SK-N-SH (cell line): ENCODE results near the gene SMIM36. TPM values are rescaled to one million over a fixed set of nuclear protein-coding genes. Genes with fewer than 3 reads are reported as not detected.

ENCODE experiments used
- CTCF ChIA-PET: fragments of 300-600, 350-600 bp; formaldehyde crosslinking; extraction: SDS; loops from one replicate; lab custom pipeline; 2021; lab: Yijun Ruan, JAX
- POLR2A ChIA-PET: fragments of 350-600 bp; sonication (Branson Sonifier 250); formaldehyde crosslinking; extraction: SDS; loops from one replicate; lab custom pipeline; 2020; ENCODE audit warnings: antibody characterized with exemption, inconsistent platforms; lab: Yijun Ruan, JAX
- DNase-seq: peaks from one replicate; pipeline ENCODE4 v3.0.0; 2012
- H2AFZ ChIP-seq: fragments of 200-600 bp; sonication (generic); 2 replicates; pipeline ENCODE4 v1.8.1; 2016; ENCODE audit warnings: antibody characterized with exemption, mild to moderate bottlenecking, low read depth
- H3F3A ChIP-seq: fragments of 200-600 bp; sonication (generic); replicated peaks from 2 replicates; pipeline ENCODE3; 2016; ENCODE audit warnings: antibody characterized with exemption, mild to moderate bottlenecking; ENCODE audit not compliant: insufficient read depth
- H3K27ac ChIP-seq, 2 experiments: fragments of 200-500 bp in 1 of 2; fragments of 200-600 bp in 1 of 2; sonication (Bioruptor generic) in 1 of 2; sonication (generic), shearing (Covaris generic) in 1 of 2; 2 replicates each; pipeline versions ENCODE4 v1.5.1 to v1.6.1; 2014 to 2016; ENCODE audit warnings: low read depth in 2 of 2, inconsistent platforms in 1 of 2, low read length in 1 of 2, mild to moderate bottlenecking in 1 of 2, mixed read lengths in 1 of 2
- H3K27me3 ChIP-seq: fragments of 200-600 bp; sonication (generic), shearing (Covaris generic); 2 replicates; pipeline ENCODE4 v1.6.1; 2016; ENCODE audit warnings: mixed run types; ENCODE audit not compliant: insufficient read depth
- H3K36me3 ChIP-seq, 2 experiments: fragments of 200-500 bp in 1 of 2; fragments of 200-600 bp in 1 of 2; sonication (Bioruptor generic) in 1 of 2; sonication (generic) in 1 of 2; replicated peaks in 1 of 2; 2 replicates each; pipeline versions ENCODE3 to v1.5.1; 2014 to 2016; ENCODE audit warnings: low read length in 1 of 2, mild to moderate bottlenecking in 1 of 2; ENCODE audit not compliant: insufficient read depth in 2 of 2, control insufficient read depth in 1 of 2
- H3K4me1 ChIP-seq, 2 experiments: fragments of 200-500 bp in 1 of 2; fragments of 200-600 bp in 1 of 2; sonication (Bioruptor generic) in 1 of 2; sonication (generic), shearing (Covaris generic) in 1 of 2; 2 replicates each; pipeline versions ENCODE4 v1.5.1 to v1.6.1; 2014 to 2016; ENCODE audit warnings: low read depth in 1 of 2, low read length in 1 of 2, mixed run types in 1 of 2; ENCODE audit not compliant: insufficient read depth in 2 of 2, control insufficient read depth in 1 of 2
- H3K4me2 ChIP-seq: fragments of 200-600 bp; sonication (generic), shearing (Covaris generic); 2 replicates; pipeline ENCODE4 v1.6.1; 2017; ENCODE audit warnings: mixed run types
- H3K4me3 ChIP-seq, 2 experiments: fragments of 200-500 bp in 1 of 2; fragments of 200-600 bp in 1 of 2; sonication (Bioruptor generic) in 1 of 2; sonication (generic), shearing (Covaris generic) in 1 of 2; 2 replicates each; pipeline versions ENCODE4 v1.5.1 to v1.8.1; 2014 to 2016; ENCODE audit warnings: low read depth in 2 of 2, inconsistent platforms in 1 of 2, low read length in 1 of 2, mild to moderate bottlenecking in 1 of 2, mixed read lengths in 1 of 2, moderate library complexity in 1 of 2
- H3K79me2 ChIP-seq: fragments of 200-600 bp; sonication (generic); 2 replicates; pipeline ENCODE4 v1.8.1; 2017; ENCODE audit warnings: mild to moderate bottlenecking; ENCODE audit not compliant: insufficient read depth
- H3K9ac ChIP-seq: fragments of 200-600 bp; sonication (generic); 2 replicates; pipeline ENCODE4 v1.6.1; 2017; ENCODE audit warnings: mixed run types
- H3K9me2 ChIP-seq: fragments of 200-600 bp; sonication (generic); 2 replicates; pipeline ENCODE4 v1.6.1; 2017; ENCODE audit warnings: mixed run types
- H3K9me3 ChIP-seq: fragments of 200-600 bp; sonication (generic); 2 replicates; pipeline ENCODE4 v1.6.1; 2017; ENCODE audit warnings: mixed run types, mild to moderate bottlenecking, moderate library complexity
- H4K20me1 ChIP-seq: fragments of 200-600 bp; sonication (generic); 2 replicates; pipeline ENCODE4 v1.6.1; 2017; ENCODE audit warnings: mild to moderate bottlenecking, mixed run types; ENCODE audit not compliant: insufficient read depth
- CHD2 ChIP-seq: fragments of 150-350 bp; IDR thresholded peaks from 2 replicates; pipeline ENCODE4 v1.6.1; 2018; ENCODE audit warnings: low read length; ENCODE audit not compliant: partially characterized antibody
- ELF1 ChIP-seq: IDR thresholded peaks from 2 replicates; pipeline ENCODE4 v1.4.0; 2012
- EP300 ChIP-seq, 2 experiments: IDR thresholded peaks; 2 replicates each; pipeline versions ENCODE4 v1.4.0 to v1.6.1; 2012; ENCODE audit warnings: borderline replicate concordance in 1 of 2, low read depth in 1 of 2, low read length in 1 of 2
- EZH2phosphoT487 ChIP-seq: fragments of 200-600 bp; sonication (generic); IDR thresholded peaks from 2 replicates; pipeline ENCODE4 v1.6.1; 2017; ENCODE audit warnings: low read depth, mixed run types, mild to moderate bottlenecking, antibody characterized with exemption, moderate library complexity, borderline replicate concordance
- GATA2 ChIP-seq: sonication (generic); formaldehyde crosslinking; IDR thresholded peaks from 2 replicates; pipeline ENCODE4 v1.5.0; 2020; ENCODE audit warnings: mild to moderate bottlenecking, missing genetic modification reagents
- IRF3 ChIP-seq: fragments of 150-350 bp; IDR thresholded peaks from 2 replicates; pipeline ENCODE4 v1.6.1; 2016; ENCODE audit warnings: mild to moderate bottlenecking, low read depth, low read length
- JUND ChIP-seq: IDR thresholded peaks from 2 replicates; pipeline ENCODE4 v1.4.0; 2012
- MEF2A ChIP-seq: IDR thresholded peaks from 2 replicates; pipeline ENCODE4 v1.4.0; 2012; ENCODE audit warnings: low read depth, borderline replicate concordance
- MXI1 ChIP-seq: IDR thresholded peaks from 2 replicates; pipeline ENCODE4 v1.6.1; 2012; ENCODE audit warnings: mild to moderate bottlenecking, low read depth, low read length, improper control_type of control experiment
- NFIC ChIP-seq: IDR thresholded peaks from 2 replicates; pipeline ENCODE4 v1.4.0; 2012; ENCODE audit warnings: borderline replicate concordance
- NRF1 ChIP-seq: IDR thresholded peaks from 2 replicates; pipeline ENCODE4 v1.6.1; 2012; ENCODE audit warnings: low read depth, mild to moderate bottlenecking, low read length
- PBX3 ChIP-seq: IDR thresholded peaks from 2 replicates; pipeline ENCODE4; 2012
- RCOR1 ChIP-seq: fragments of 150-350 bp; IDR thresholded peaks from 2 replicates; pipeline ENCODE4 v1.6.1; 2017; ENCODE audit warnings: antibody characterized with exemption, low read length
- SIN3A ChIP-seq: IDR thresholded peaks from 2 replicates; pipeline ENCODE4 v1.6.1; 2012; ENCODE audit warnings: low read depth, mild to moderate bottlenecking, low read length, moderate library complexity, borderline replicate concordance
- SMC3 ChIP-seq: IDR thresholded peaks from 2 replicates; pipeline ENCODE4 v1.6.1; 2012; ENCODE audit warnings: low read depth, low read length, improper control_type of control experiment
- TAF1 ChIP-seq: IDR thresholded peaks from 2 replicates; pipeline ENCODE4 v1.6.1; 2012; ENCODE audit warnings: low read depth, mild to moderate bottlenecking, low read length, moderate library complexity, borderline replicate concordance
- USF2 ChIP-seq: fragments of 150-350 bp; IDR thresholded peaks from 2 replicates; pipeline ENCODE4 v1.6.1; 2017; ENCODE audit warnings: antibody characterized with exemption, low read length, low read depth, borderline replicate concordance
- YY1 ChIP-seq: IDR thresholded peaks from 2 replicates; pipeline ENCODE4 v1.4.0; 2012; ENCODE audit warnings: low read depth, mild to moderate bottlenecking
- ZBTB33 ChIP-seq: IDR thresholded peaks from 2 replicates; pipeline ENCODE4 v1.4.0; 2012; ENCODE audit warnings: low read depth, borderline replicate concordance
- WGBS: methylation state at CpG from one replicate; pipeline ENCODE4 v1.1.6; 2017; ENCODE audit warnings: low lambda C conversion rate; 5-methylcytosine and 5-hydroxymethylcytosine counted together
- polyA plus RNA-seq, 3 experiments: library from polyadenylated mRNA; depleted of rRNA; stranded (reverse); fragments of >200 nt; gene quantifications; 2 replicates each; pipeline ENCODE4 v1.2.3, GENCODE V29; 2012

The SMIM36 gene
- polyA plus RNA-seq, 1 of the 3 experiments (the other 2 are of a cell fraction) = not detected

- Histone ChIP-seq H4K20me1 (no peaks in the 10 kb centered on the region), H3K36me3 (no peaks in the 10 kb centered on the region)
Observed at GRCh38 chr17:55433029-55433628, 78.1 kb downstream of the SMIM36 start.

More at GRCh38 chr17:55433029-55433628, 78.1 kb downstream of the SMIM36 start:
- Histone ChIP-seq H3K27ac (peak overlapping the region in 1 of 2 experiments; percentile 3; a peak in 1 of 4 replicates), H3K79me2 (no peaks in the 10 kb centered on the region), H3K9ac (no peak overlapping the region), H3K4me3 (no peak overlapping the region), H3K27me3 (no peaks in the 10 kb centered on the region), H3K9me3 (no peaks in the 10 kb centered on the region), H3F3A (no peaks in the 10 kb centered on the region), H2AFZ (no peak overlapping the region), H3K9me2 (no peaks in the 10 kb centered on the region), H3K4me2 (no peak overlapping the region), H3K4me1 (peaks cover 0 to 30% of the 10 kb centered on the region in 2 experiments; a peak in 2 of 4 replicates)
- ChIA-PET CTCF (interaction anchor here (0.9 to 1.9 kb wide), 5 partner anchors 14 to 94 kb away, joined by 3 to 6 read pairs (median 4); no protein-coding TSS in a partner anchor), POLR2A (no interaction called here)
- no peak for TF ChIP-seq SIN3A
- TF ChIP-seq YY1 = no peak
- no peak for TF ChIP-seq EZH2phosphoT487
- no peak for TF ChIP-seq USF2
- no peak for TF ChIP-seq GATA2
- no peak for TF ChIP-seq IRF3
- TF ChIP-seq EP300 (IDR thresholded peaks at IDR 0.05; ENCODE audit: borderline replicate concordance in 1 of 2, low read depth in 1 of 2, low read length in 1 of 2) = no peak
- TF ChIP-seq NRF1 = no peak
- TF ChIP-seq MXI1 = no peak
- no peak for TF ChIP-seq ZBTB33
- no peak for TF ChIP-seq PBX3
- TF ChIP-seq NFIC = no peak
- TF ChIP-seq TAF1 = no peak
- no peak for TF ChIP-seq MEF2A
- TF ChIP-seq RCOR1 = no peak
- TF ChIP-seq ELF1 = no peak
- TF ChIP-seq SMC3 = no peak
- TF ChIP-seq CHD2 = no peak
- no peak for TF ChIP-seq JUND
- no peak for DNase-seq
- WGBS = 81% methylated on average over 7 of the region's 7 CpGs
